H9 (cell line): ENCODE results near the gene MYLK. TPM values are rescaled to one million over a fixed set of nuclear protein-coding genes. Genes with fewer than 3 reads are reported as not detected.

Source experiments
- DNase-seq: peaks from one replicate; pipeline ENCODE4 v3.0.0-alpha.2; 2017
- H2AFZ ChIP-seq: one replicate; pipeline ENCODE4 v1.6.1; 2013; ENCODE audit warnings: mild to moderate bottlenecking, low read length, control low read depth, moderate library complexity
- H2AK5ac ChIP-seq: 2 replicates; pipeline ENCODE4 v1.6.1; 2013; ENCODE audit warnings: low read length, control low read depth, mixed read lengths; ENCODE audit not compliant: insufficient read length
- H2BK120ac ChIP-seq: one replicate; pipeline ENCODE4 v1.6.1; 2013; ENCODE audit warnings: low read depth, mild to moderate bottlenecking, low read length, control low read depth, inconsistent platforms; ENCODE audit not compliant: poor library complexity, severe bottlenecking
- H2BK12ac ChIP-seq: 2 replicates; pipeline ENCODE4 v1.6.1; 2013; ENCODE audit warnings: low read length, control low read depth, mixed read lengths, low read depth; ENCODE audit not compliant: insufficient read length
- H2BK15ac ChIP-seq: 2 replicates; pipeline ENCODE4 v1.6.1; 2013; ENCODE audit warnings: low read depth, low read length, control low read depth
- H2BK20ac ChIP-seq: one replicate; pipeline ENCODE4 v1.6.1; 2013; ENCODE audit warnings: low read depth, mild to moderate bottlenecking, low read length, control low read depth, inconsistent platforms; ENCODE audit not compliant: poor library complexity, severe bottlenecking
- H2BK5ac ChIP-seq: 2 replicates; pipeline ENCODE4 v1.6.1; 2013; ENCODE audit warnings: low read length, control low read depth, mixed read lengths; ENCODE audit not compliant: insufficient read length
- H3K14ac ChIP-seq: 2 replicates; pipeline ENCODE4 v1.6.1; 2013; ENCODE audit warnings: low read length, control low read depth; ENCODE audit not compliant: insufficient read depth
- H3K18ac ChIP-seq: 2 replicates; pipeline ENCODE4 v1.6.1; 2013; ENCODE audit warnings: low read depth, mild to moderate bottlenecking, mixed read lengths, low read length, control low read depth; ENCODE audit not compliant: insufficient read length
- H3K23ac ChIP-seq: 2 replicates; pipeline ENCODE4 v1.6.1; 2013; ENCODE audit warnings: low read length, control low read depth, mixed read lengths, low read depth; ENCODE audit not compliant: insufficient read length
- H3K23me2 ChIP-seq: 2 replicates; pipeline ENCODE4 v1.6.1; 2013; ENCODE audit warnings: low read depth, mild to moderate bottlenecking, mixed read lengths, low read length, control low read depth; ENCODE audit not compliant: insufficient read length, poor library complexity, severe bottlenecking
- H3K27ac ChIP-seq: 2 replicates; pipeline ENCODE4 v1.5.1; 2013; ENCODE audit warnings: low read length, control low read depth, mixed read lengths, low read depth; ENCODE audit not compliant: insufficient read length
- H3K27me3 ChIP-seq: 2 replicates; pipeline ENCODE4 v1.6.1; 2013; ENCODE audit warnings: low read length, control low read depth, inconsistent platforms; ENCODE audit not compliant: insufficient read depth
- H3K4ac ChIP-seq: 2 replicates; pipeline ENCODE4 v1.6.1; 2013; ENCODE audit warnings: low read depth, mild to moderate bottlenecking, control low read depth, inconsistent platforms, low read length, moderate library complexity
- H3K4me1 ChIP-seq: 2 replicates; pipeline ENCODE4 v1.6.1; 2013; ENCODE audit warnings: low read length, control low read depth, inconsistent platforms; ENCODE audit not compliant: insufficient read depth
- H3K4me2 ChIP-seq: 2 replicates; pipeline ENCODE4 v1.6.1; 2013; ENCODE audit warnings: low read length, control low read depth, mixed read lengths; ENCODE audit not compliant: insufficient read length, insufficient read depth
- H3K56ac ChIP-seq: 2 replicates; pipeline ENCODE4 v1.6.1; 2013; ENCODE audit warnings: low read depth, mild to moderate bottlenecking, mixed read lengths, low read length, control low read depth; ENCODE audit not compliant: insufficient read length
- H3K79me1 ChIP-seq: 2 replicates; pipeline ENCODE4 v1.6.1; 2013; ENCODE audit warnings: low read depth, mild to moderate bottlenecking, moderate library complexity, low read length, control low read depth, inconsistent platforms; ENCODE audit not compliant: insufficient read depth, poor library complexity, severe bottlenecking
- H3K79me2 ChIP-seq: 2 replicates; pipeline ENCODE4 v1.6.1; 2013; ENCODE audit warnings: low read length, control low read depth, inconsistent platforms; ENCODE audit not compliant: insufficient read depth
- H3K9ac ChIP-seq: 2 replicates; pipeline ENCODE4 v1.6.1; 2013; ENCODE audit warnings: low read length, control low read depth, mixed read lengths; ENCODE audit not compliant: insufficient read length; ENCODE audit errors: extremely low read depth
- H3K9me3 ChIP-seq: one replicate; pipeline ENCODE4 v1.6.1; 2013; ENCODE audit warnings: low read depth, low read length, inconsistent platforms; ENCODE audit not compliant: control insufficient read depth
- H3T11ph ChIP-seq: one replicate; pipeline ENCODE4 v1.6.1; 2013; ENCODE audit warnings: mild to moderate bottlenecking, low read length, control low read depth, inconsistent platforms
- H4K20me1 ChIP-seq: one replicate; pipeline ENCODE4 v1.6.1; 2013; ENCODE audit not compliant: control insufficient read depth, insufficient read length, insufficient read depth
- H4K5ac ChIP-seq: 2 replicates; pipeline ENCODE4 v1.6.1; 2013; ENCODE audit warnings: low read depth, mild to moderate bottlenecking, mixed read lengths, low read length, control low read depth; ENCODE audit not compliant: insufficient read length
- H4K8ac ChIP-seq: replicated peaks from 2 replicates; pipeline ENCODE4 v1.6.1; 2013; ENCODE audit warnings: low read length, control low read depth, mixed read lengths, low read depth; ENCODE audit not compliant: insufficient read length
- H4K91ac ChIP-seq: 2 replicates; pipeline ENCODE4 v1.6.1; 2013; ENCODE audit warnings: low read depth, mild to moderate bottlenecking, moderate library complexity, mixed read lengths, low read length, control low read depth; ENCODE audit not compliant: insufficient read length
- H3K27ac Mint-ChIP-seq, 3 experiments: 2 replicates in 2 of 3; 3 replicates in 1 of 3; pipeline ENCODE4 v1.8.0; 2020 to 2021; ENCODE audit warnings: mixed read lengths in 3 of 3, mild to moderate bottlenecking in 1 of 3, moderate library complexity in 1 of 3
- H3K27me3 Mint-ChIP-seq: 2 replicates; pipeline ENCODE4 v1.8.0; 2021; ENCODE audit warnings: low read depth, mild to moderate bottlenecking, moderate library complexity, mixed read lengths
- H3K36me3 Mint-ChIP-seq, 3 experiments: 2 replicates in 2 of 3; 3 replicates in 1 of 3; pipeline ENCODE4 v1.8.0; 2020 to 2021; ENCODE audit warnings: low read depth in 3 of 3, mixed read lengths in 3 of 3; ENCODE audit not compliant: insufficient read depth in 1 of 3
- H3K4me1 Mint-ChIP-seq, 2 experiments: 2 replicates each; pipeline ENCODE4 v1.8.0; 2020; ENCODE audit warnings: mixed read lengths in 2 of 2
- H3K4me3 Mint-ChIP-seq, 2 experiments: 2 replicates in 1 of 2; 3 replicates in 1 of 2; pipeline ENCODE4 v1.8.0; 2020 to 2021; ENCODE audit warnings: mild to moderate bottlenecking in 2 of 2, mixed read lengths in 2 of 2, moderate library complexity in 1 of 2
- H3K9me3 Mint-ChIP-seq, 2 experiments: 2 replicates in 1 of 2; 3 replicates in 1 of 2; pipeline ENCODE4 v1.8.0; 2020; ENCODE audit warnings: mild to moderate bottlenecking in 2 of 2, mixed read lengths in 2 of 2, moderate library complexity in 1 of 2
- CTCF ChIP-seq: fragments of 200-600 bp; sonication (generic); conservative IDR thresholded peaks from 3 replicates; pipeline ENCODE4 v1.8.0; 2021; ENCODE audit warnings: antibody characterized with exemption, mild to moderate bottlenecking
- WGBS: extraction: QIAGEN DNeasy Blood & Tissue Kit; methylation state at CpG from one replicate; pipeline ENCODE4 v1.1.7; 2013; ENCODE audit warnings: missing lambda C conversion rate, low lambda C conversion rate, mixed read lengths; ENCODE audit not compliant: insufficient read length; ENCODE audit errors: extremely low coverage; 5-methylcytosine and 5-hydroxymethylcytosine counted together
- total RNA-seq: library from RNA; stranded (reverse); gene quantifications from 2 replicates; pipeline ENCODE4 v1.2.1, GENCODE V29; 2021

The MYLK gene
- total RNA-seq, 1 experiment from 2014 or later = 10.1 TPM

DNA sequence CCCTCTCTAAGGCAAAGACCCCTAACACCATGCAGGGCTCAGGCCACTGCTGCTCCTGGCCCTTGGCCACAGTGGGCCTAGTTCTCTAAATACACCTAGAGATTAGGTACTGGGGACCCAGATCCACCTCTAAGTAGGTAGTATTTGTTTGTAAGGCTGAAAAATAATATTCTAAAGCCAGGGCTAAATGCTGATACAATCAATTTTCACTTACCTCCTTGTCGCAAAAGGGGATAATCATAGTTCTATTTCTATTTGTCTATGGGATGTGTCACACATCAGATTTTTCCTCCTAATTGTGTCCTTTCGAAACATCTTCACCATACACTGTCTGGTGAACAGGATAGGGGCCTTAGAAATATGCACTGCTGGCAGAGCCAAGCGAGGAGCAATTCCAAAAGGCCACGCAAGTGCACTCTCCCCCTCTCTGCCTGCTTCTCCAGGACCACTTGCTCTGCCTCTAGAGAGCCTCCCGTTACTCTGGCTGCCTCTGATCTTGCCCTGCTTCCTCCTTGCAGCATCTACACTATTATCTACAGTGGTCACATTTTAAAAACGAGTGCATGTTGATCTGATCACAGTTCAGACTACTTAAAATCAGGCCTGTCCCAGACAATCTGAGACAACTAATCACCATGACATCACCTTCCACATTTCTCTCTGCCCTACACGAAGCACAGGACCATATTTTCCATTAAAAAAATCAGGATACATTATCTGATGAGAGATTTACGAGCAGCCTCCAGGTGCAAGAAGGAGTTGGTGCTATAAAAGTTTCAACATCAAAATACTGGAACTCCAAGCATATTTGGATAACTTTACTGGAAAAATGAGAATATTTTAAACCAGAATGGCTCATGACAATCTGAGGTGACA is 115.4 kb downstream of the MYLK start:
- Histone ChIP-seq H3K23me2 (no peaks in the 10 kb centered on the region), H3K14ac (no peak overlapping the region), H3K9me3 (no peaks in the 10 kb centered on the region), H3K4me2 (no peak overlapping the region), H4K91ac (peak overlapping the region; percentile 26), H2BK5ac (no peak overlapping the region), H4K8ac (no peak overlapping the region), H3T11ph (no peak overlapping the region), H3K9ac (no peak overlapping the region), H3K23ac (no peak overlapping the region), H2BK120ac (no peak overlapping the region), H3K27me3 (no peaks in the 10 kb centered on the region), H3K27ac (no peak overlapping the region), H2AFZ (no peak overlapping the region), H3K4ac (no peak overlapping the region), H2BK12ac (no peak overlapping the region), H3K18ac (no peak overlapping the region), H2BK20ac (no peak overlapping the region), H3K79me2 (no peaks in the 10 kb centered on the region), H3K79me1 (no peaks in the 10 kb centered on the region), H4K20me1 (no peaks in the 10 kb centered on the region), H3K56ac (no peak overlapping the region), H2BK15ac (no peak overlapping the region), H3K4me1 (no peaks in the 10 kb centered on the region; the same call in 1 of the 2 replicates), H2AK5ac (no peak overlapping the region), H4K5ac (no peak overlapping the region)
- no peak overlapping the region for H3K4me3 Mint-ChIP-seq
- no peak overlapping the region for H3K27ac Mint-ChIP-seq
- DNase-seq = no peak
- H3K4me1 Mint-ChIP-seq = peaks cover 12 to 13% of the 10 kb centered on the region in 2 experiments
- no peak for TF ChIP-seq CTCF
- no CpG with 5 or more reads among the region's 8 CpGs for WGBS
- no peaks in the 10 kb centered on the region; the same call in 1 of the 2 replicates for H3K27me3 Mint-ChIP-seq
- no peaks in the 10 kb centered on the region for H3K9me3 Mint-ChIP-seq
- no peaks in the 10 kb centered on the region for H3K36me3 Mint-ChIP-seq
